Ishikawa (cell line): ENCODE measurements around the gene CTSL.

ENCODE experiments used
- CEBPB ChIP-seq: IDR thresholded peaks from 2 replicates; pipeline ENCODE4 v1.6.1; 2012
- CREB1 ChIP-seq: IDR thresholded peaks from 2 replicates; pipeline ENCODE4 v1.6.1; 2012; ENCODE audit warnings: low read depth
- EGR1 ChIP-seq: IDR thresholded peaks from 2 replicates; pipeline ENCODE4 v1.6.1; 2012
- EP300 ChIP-seq: IDR thresholded peaks from 2 replicates; pipeline ENCODE4 v1.6.1; 2012; ENCODE audit warnings: borderline replicate concordance
- FOXM1 ChIP-seq: IDR thresholded peaks from 2 replicates; pipeline ENCODE4 v1.6.1; 2012; ENCODE audit warnings: low read depth, borderline replicate concordance
- NFIC ChIP-seq: IDR thresholded peaks from 2 replicates; pipeline ENCODE4 v1.6.1; 2012
- RAD21 ChIP-seq: IDR thresholded peaks from 2 replicates; pipeline ENCODE4 v1.6.1; 2012; ENCODE audit warnings: low read depth
- REST ChIP-seq: IDR thresholded peaks from 2 replicates; pipeline ENCODE4 v1.6.1; 2012; ENCODE audit warnings: low read depth, mild to moderate bottlenecking
- TAF1 ChIP-seq: IDR thresholded peaks from 2 replicates; pipeline ENCODE4 v1.6.1; 2012; ENCODE audit warnings: low read depth, mild to moderate bottlenecking
- TCF12 ChIP-seq: IDR thresholded peaks from 2 replicates; pipeline ENCODE4 v1.6.1; 2012; ENCODE audit warnings: low read depth
- TEAD4 ChIP-seq: IDR thresholded peaks from 2 replicates; pipeline ENCODE4 v1.6.1; 2012
- YY1 ChIP-seq: IDR thresholded peaks from 2 replicates; pipeline ENCODE4 v1.6.1; 2012; ENCODE audit warnings: low read depth
- ZBTB7A ChIP-seq: IDR thresholded peaks from 2 replicates; pipeline ENCODE4 v1.6.1; 2012; ENCODE audit warnings: low read depth
- TF ChIP-seq, protein P1 (sequence below): IDR thresholded peaks from 2 replicates; pipeline ENCODE4 v1.6.1; 2012
- TF ChIP-seq, protein P2 (sequence below): IDR thresholded peaks from 2 replicates; pipeline ENCODE4 v1.6.1; 2012

CTSL gene

DNA sequence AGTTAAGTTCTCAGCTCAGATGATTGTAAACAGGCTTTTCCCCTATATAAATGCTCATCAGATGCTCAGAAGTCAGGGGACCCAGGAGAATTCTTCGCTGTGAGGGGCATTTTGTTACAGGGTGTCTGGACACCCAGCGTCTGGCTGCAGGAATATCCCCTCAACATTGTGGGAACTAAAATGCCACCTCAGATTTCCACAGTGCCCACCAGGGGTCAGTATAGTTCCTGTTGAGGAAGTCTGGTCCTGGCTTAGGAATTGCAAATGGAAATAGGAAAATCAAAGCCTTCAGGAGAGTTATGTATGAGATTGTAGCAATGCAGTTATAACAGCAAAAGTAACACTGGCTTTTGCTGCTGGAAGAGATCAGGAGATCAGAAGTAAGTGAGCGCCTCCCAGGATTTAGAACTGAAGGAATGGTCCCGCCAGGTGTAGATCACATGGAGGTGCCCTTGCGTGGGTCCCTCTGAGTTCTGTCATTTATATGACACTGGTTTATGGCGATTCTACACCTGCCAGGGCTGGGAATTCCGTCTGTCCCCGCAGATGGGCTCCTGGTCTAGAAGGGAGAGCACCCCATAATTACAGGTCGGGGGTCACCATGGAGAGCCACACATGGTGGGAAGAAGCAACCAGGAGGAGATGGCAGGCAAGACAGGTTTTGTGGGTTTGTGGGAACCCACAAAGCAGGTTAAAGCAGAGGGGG is 47.1 kb upstream of the CTSL start:
- TF ChIP-seq RAD21 (peak; percentile 69), REST (no peak)

- TF ChIP-seq, protein P1, sequence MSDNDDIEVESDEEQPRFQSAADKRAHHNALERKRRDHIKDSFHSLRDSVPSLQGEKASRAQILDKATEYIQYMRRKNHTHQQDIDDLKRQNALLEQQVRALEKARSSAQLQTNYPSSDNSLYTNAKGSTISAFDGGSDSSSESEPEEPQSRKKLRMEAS = no peak
- TF ChIP-seq NFIC = no peak
Observed at GRCh38 chr9:87681271-87682061, 44.5 kb upstream of the CTSL start.

- TF ChIP-seq TCF12 = no peak
- TF ChIP-seq RAD21 = no peak
- no peak for TF ChIP-seq FOXM1
- TF ChIP-seq, protein P2, sequence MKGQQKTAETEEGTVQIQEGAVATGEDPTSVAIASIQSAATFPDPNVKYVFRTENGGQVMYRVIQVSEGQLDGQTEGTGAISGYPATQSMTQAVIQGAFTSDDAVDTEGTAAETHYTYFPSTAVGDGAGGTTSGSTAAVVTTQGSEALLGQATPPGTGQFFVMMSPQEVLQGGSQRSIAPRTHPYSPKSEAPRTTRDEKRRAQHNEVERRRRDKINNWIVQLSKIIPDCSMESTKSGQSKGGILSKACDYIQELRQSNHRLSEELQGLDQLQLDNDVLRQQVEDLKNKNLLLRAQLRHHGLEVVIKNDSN = no peak
- TF ChIP-seq YY1 = no peak
- TF ChIP-seq CEBPB = no peak
- no peak for TF ChIP-seq REST
- no peak for TF ChIP-seq TEAD4
- no peak for TF ChIP-seq EP300
- TF ChIP-seq NFIC = no peak
- no peak for TF ChIP-seq EGR1
- no peak for TF ChIP-seq TAF1
- TF ChIP-seq ZBTB7A = no peak
- TF ChIP-seq, protein P1 = no peak
- no peak for TF ChIP-seq CREB1
Observed at GRCh38 chr9:87682085-87682484, 43.8 kb upstream of the CTSL start.

GRCh38 chr9:87682618-87683017 is 43.3 kb upstream of the CTSL start:
- no peak for TF ChIP-seq TEAD4
- no peak for TF ChIP-seq TAF1
- no peak for TF ChIP-seq ZBTB7A
- no peak for TF ChIP-seq FOXM1
- no peak for TF ChIP-seq YY1
- TF ChIP-seq REST = no peak
- TF ChIP-seq, protein P1 = no peak
- TF ChIP-seq TCF12 = no peak
- TF ChIP-seq CREB1 = no peak
- no peak for TF ChIP-seq EP300
- TF ChIP-seq CEBPB = no peak
- no peak for TF ChIP-seq RAD21
- no peak for TF ChIP-seq EGR1
- TF ChIP-seq NFIC = no peak
